GM19025 (cell line): ENCODE data around the gene ZNF620.
"Not testable (repeated sequence)": the region's sequence is repeated elsewhere in the genome, so short reads cannot be mapped to it uniquely, and the experiment has no call there.

Source experiments
- ATAC-seq: cut with Tn5 transposase; IDR thresholded peaks from one replicate; pipeline ENCODE4 v1.9.1; 2021; ENCODE audit warnings: mild to moderate bottlenecking, low read depth, moderate library complexity; ENCODE audit not compliant: unreplicated experiment

Gene ZNF620

DNA sequence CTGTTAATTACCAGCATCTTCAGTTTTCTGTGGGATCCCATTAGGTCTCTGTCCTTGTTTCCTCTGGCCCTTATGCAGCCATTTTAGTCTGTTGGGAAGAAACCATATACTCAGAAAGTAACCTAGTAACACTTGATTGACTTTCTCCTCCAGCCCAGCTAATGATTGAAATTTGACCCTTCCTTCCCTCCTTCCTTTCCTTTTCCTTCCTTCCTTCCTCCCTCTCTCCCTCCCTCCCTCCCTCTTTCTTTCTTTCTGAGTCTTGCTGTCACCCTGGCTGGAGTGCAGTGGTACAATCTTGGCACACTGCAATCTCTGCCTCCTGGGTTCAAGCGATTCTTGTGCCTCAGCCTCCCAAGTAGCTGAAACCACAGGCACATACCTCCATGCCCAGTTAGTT is 5.9 kb upstream of the ZNF620 start:
- ATAC-seq, result no peak

- no peak for ATAC-seq
These were observed 3.8 kb upstream of the ZNF620 start for GRCh38 chr3:40502034-40502433.

DNA sequence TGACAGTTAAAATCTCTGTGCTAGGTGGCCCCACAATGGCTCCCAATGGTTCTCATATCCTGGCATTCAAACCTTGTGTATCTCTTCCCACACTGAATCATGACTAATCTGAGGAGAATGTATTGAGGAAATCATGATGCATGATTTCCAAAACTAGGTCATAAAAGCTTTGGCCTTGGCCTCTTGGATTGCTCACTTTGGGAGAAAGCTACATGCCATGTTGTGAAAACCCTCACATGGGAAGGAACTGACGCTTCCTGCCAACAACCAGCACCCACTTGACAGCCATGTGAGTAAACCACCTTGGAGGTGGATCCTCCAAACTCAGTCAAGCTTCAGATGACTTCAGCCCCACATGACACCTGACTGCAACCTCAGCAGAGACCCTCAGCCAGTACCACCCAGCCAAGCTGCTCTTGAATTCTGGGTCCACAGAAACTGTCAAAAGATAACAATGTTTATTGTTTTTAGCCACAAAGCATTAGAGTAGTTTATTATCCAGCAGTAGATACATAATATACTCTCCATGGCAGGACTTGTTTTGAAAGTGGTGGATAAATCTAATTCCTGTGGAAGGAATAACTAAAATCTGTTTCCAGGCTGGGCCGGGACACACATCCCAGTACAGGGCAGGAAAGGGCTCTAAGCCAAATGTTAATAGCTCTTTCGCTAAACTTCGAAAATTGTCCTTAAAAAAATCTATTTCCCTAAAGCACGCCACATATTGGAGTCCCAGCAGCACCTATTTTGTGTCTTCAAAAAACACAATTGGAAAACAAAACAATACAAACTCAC is 1.0 kb upstream of the ZNF620 start:
- ATAC-seq, result no peak

- ATAC-seq, result no peak
These were observed 5.3 kb downstream of the ZNF620 start for GRCh38 chr3:40511031-40511718.

- no peak for ATAC-seq
These were observed 10.4 kb downstream of the ZNF620 start for GRCh38 chr3:40516201-40516600.

GRCh38 chr3:40518067-40518466 is 12.2 kb downstream of the ZNF620 start:
- no peak for ATAC-seq

- ATAC-seq, result no peak
These were observed 13.0 kb downstream of the ZNF620 start for GRCh38 chr3:40518848-40519247.

GRCh38 chr3:40521254-40521653 is 15.4 kb downstream of the ZNF620 start:
- ATAC-seq, result no peak

GRCh38 chr3:40523781-40524180 is 17.9 kb downstream of the ZNF620 start:
- no peak for ATAC-seq

DNA sequence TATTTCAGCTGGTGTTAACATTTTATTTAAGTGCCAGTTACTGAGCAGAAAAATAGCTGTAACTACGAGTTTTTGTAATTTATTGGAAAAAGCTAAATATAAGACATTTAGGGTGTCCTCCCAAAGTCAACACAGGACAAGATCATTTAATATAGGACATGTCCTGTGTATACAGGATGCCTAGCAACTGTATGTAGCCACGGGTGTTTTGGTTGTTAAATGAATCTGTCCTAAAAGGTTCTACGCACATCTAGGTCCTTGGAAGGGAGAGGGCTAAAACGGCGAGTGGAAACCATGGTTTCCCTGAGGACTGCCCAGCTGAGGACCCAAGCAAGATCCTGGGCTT is 18.4 kb downstream of the ZNF620 start:
- ATAC-seq, result no peak

DNA sequence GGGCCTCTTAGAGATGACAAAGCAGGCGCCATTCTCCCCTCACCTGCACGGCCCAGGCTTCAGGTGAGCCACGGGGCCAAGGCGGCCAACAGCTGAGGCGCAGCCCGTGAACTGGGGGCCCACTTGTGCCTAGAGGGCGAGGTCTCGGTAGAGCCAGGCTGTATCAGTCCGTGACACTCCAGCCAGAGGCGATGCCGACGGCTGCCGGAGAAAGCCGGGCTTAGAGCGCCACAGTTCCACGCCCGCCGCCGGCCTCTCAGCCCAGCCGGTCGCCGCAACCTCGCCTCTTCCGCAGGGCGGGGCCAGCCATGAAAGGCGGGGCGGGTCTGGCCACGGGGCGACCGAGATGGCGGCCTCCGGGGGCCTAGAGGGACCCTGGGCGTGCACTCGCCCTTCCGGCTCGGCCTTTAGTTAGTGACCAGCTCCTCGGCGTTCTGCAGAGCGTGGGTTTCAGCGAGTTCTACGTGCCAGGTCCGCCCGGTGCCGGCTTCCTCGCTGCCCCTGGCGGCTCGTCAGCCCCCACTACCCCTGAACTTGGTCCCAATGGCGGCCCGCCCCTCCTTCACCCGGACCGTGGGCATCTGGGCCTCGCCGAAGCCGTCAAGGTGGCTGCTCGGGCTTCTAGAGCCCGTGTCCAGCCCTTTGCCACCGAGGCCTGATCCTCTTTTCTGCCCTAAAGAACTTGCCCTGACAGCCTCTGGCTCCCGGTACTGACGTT is 18.9 kb downstream of the ZNF620 start, which contains the start of gene ZNF621:
ZNF621 (plus strand) TSS at position 393 of the 718 bp plus-strand sequence. CDS start 881 bp downstream, outside the sequence.
- ATAC-seq, result peak; percentile 99

GRCh38 chr3:40528426-40528825 is 22.6 kb downstream of the ZNF620 start:
- ATAC-seq, result no peak

DNA sequence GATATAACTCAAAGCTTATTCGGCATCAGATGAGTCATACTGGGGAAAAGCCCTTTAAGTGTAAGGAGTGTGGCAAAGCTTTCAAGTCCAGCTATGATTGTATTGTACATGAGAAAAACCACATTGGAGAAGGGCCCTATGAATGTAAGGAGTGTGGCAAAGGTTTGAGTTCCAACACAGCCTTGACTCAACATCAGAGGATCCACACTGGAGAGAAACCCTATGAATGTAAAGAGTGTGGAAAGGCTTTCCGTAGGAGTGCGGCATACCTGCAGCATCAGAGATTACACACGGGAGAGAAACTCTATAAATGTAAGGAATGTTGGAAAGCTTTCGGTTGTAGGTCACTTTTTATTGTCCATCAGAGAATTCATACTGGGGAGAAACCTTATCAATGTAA is 26.4 kb downstream of the ZNF620 start:
- no peak for ATAC-seq

DNA sequence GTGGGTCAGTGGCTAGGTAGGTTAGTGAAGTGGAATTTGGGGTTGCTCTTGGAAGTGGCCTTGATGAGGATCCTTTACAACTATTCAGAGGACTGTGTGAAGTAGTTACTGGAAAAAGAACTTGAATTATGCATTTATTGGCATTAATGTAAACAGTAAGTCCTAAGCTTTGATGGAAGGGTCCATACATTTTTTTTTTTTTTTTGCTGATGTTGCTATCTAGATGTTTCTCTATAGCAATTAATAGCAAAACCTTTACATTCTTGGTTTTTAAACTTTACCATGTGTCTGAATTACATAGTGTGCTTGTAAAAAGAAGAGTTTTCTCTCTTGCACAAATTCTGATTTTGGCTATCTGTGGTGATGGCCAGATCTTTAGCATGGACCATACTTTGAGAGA is 28.4 kb downstream of the ZNF620 start:
- ATAC-seq, result no peak

- no peak for ATAC-seq
These were observed 41.0 kb downstream of the ZNF620 start for GRCh38 chr3:40546816-40547215.

DNA sequence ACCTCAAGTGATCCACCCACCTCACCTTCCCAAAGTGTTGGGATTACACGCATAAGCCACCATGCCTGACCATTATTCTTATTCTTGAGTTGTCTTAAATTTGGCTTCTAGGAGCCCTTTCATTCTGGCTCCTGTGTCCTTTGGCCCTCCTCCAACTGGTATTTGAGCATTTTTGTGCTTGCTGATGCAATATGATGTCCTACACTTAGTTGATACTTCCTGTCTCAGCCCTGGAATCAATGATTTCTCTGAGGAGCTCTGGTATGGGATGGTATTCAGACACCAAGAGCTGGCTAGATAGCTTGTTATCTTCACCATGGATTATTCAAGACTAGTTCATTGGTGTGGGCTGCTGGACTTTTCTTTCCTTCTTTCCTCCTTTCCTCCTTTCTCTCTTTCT is 44.3 kb downstream of the ZNF620 start:
- no peak for ATAC-seq

- no peak for ATAC-seq
These were observed 51.8 kb downstream of the ZNF620 start for GRCh38 chr3:40557575-40558161.

GRCh38 chr3:40562482-40562881 is 56.6 kb downstream of the ZNF620 start:
- ATAC-seq, result not testable (repeated sequence)

- not testable (repeated sequence) for ATAC-seq
These were observed 59.8 kb downstream of the ZNF620 start for GRCh38 chr3:40565629-40566028.

DNA sequence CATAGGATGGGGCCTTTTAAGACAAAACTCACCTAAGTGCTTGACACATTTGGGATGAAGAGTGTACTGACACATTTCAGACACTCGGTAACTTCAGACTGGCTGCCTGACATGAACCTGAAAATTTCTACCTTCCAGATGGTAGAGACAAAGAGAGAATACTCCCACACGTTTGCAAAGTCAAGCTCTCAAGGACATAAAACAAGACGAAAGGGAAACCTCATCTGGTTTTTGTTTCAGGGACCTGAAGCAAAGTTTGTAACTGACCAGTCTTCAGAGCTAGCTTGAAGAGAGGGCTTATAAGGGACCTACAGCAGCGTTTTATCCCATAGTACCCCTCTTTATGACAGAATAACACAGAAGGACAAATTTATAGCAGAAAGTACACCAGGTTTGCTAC is 60.9 kb downstream of the ZNF620 start:
- no peak for ATAC-seq
